DMS79 treated with DMSO at 0.1 percent for 48 hours (cell line): Measurements from ENCODE around the gene DOCK4.
"Not testable (repeated sequence)": the region's sequence is repeated elsewhere in the genome, so short reads cannot be mapped to it uniquely, and the experiment has no call there.

Experiments
- DNase-seq: peaks from one replicate; lab custom pipeline; 2025; lab: John Stamatoyannopoulos, UW

Gene DOCK4

DNA sequence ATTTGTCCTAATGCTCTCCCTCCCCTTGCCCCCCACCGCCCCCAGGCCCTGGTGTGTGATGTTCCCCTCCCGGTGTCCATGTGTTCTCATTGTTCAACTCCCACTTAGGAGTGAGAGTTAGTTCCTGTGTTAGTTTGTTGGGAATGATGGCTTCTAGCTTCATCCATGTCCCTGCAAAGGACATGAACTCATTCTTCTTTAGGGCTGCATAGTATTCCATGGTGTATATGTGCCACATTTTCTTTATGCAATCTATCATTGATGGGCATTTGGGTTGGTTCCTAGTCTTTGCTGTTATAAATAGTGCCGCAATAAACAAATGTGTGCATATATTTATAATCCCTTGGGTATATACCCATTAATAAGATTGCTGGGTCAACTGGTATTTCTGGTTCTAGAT lies 297.5 kb downstream of the DOCK4 start:
- DNase-seq: not testable (repeated sequence)

DNA sequence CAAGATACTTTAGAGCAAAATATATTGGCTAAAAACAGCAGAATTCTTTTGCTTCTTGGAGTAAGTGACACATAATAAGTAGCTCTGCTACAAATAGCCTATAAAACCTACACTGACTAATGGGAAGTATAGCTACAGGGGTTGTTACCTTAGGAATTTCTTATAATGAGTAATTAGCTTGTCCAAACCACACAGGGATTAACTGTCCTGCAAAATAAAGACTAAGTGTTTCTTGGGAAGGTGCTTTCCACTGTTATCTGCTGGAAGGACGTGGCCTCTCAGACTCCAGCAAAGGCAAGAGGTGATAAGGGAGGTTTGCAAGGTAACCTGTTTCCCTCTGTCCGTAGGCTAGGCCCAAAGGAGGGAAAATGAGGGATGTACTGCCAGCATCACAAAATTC lies 302.4 kb downstream of the DOCK4 start:
- DNase-seq: no peak

DNA sequence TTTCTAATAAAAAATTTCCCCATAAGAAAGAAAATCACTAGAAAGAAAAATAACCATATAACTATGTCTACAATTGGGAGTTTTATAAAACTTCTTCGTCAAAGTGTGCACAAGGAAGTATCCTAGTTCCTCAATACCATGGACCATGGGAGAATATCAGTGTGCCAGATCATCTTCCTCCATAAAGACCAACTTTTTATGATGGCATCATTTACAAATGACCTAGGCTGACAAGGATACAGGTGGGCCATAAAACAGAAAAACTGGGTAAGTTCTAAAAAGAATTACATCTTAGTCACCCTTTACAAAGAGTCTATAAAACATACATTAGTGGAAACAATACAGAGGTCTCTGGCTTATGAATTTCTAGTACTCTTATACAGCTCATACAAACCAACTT lies 303.2 kb downstream of the DOCK4 start:
- no peak for DNase-seq

DNA sequence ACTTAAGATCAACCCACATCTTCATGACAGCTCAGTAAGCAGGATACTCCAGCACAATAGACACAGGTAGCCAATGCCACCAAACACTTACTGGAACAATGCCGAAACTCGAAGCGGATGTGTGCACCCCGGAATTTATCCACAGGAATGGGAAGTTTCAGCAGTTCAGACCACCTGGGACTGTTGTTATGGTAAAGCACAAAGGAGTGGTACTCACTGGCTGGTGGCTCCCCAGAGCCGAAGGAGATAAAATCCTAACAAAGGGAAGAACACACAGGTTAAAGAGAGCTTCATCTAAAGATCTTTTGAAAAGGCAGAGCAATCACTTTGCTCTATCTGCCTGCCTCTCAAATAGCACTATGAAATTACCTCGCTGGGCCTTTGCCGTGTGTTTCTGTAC lies 305.9 kb downstream of the DOCK4 start:
- DNase-seq: no peak

DNA sequence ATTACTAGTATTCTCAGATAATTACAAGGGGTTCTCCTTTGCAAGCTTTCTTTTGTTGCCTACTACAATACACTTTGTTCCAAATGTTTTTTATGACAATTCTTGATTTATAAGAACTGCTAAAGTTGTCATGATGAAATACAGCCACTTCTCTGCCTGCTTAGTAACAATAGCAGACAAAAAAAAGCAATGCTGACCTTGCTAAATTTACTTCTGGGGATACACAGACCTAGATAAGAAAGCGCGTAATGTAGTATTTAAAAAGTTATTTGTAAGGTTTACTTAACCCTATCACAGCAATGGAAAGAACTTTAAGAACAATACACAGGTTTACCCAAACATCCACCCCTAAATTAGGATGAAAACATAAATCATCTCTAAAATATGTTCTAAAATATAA lies 311.1 kb downstream of the DOCK4 start:
- DNase-seq: no peak

DNA sequence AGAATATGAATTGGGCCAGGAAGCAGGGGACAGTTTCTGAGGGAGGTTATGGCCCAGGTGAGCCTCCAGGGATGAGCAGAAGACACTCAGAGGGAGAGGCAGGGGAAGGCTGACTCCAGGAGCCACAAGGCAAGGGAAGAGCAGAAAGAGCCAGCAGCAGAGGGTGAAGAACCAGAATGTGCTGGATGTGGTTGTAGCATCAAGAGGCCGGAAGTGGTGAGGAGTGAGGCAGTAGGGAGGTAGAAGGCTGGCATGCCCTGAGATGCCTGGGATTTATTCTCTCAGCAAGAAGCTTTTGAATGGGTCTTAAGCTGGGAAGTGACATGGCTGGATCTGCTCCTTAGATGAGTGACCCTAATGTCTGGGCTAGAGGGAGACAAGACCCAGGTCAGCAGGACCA lies 311.7 kb downstream of the DOCK4 start:
- DNase-seq: no peak

DNA sequence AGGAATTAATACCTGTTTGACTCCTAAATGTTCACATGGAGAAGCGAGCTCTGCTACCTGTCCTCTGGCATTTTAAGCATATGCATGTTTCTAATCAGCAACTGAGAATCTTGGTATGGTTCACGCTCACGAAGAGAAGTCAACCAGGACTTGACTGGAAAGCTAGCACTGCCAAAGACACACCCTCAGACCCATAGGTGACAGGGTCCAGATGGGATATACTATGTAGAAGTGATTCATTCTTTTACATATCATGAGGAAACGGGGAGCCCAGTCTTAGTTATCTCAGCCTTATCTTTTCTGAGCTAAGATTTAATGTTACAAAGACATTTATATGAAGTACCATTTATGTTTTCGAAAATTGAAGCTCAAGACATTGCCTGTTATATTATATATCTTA lies 313.0 kb downstream of the DOCK4 start:
- DNase-seq: no peak

DNA sequence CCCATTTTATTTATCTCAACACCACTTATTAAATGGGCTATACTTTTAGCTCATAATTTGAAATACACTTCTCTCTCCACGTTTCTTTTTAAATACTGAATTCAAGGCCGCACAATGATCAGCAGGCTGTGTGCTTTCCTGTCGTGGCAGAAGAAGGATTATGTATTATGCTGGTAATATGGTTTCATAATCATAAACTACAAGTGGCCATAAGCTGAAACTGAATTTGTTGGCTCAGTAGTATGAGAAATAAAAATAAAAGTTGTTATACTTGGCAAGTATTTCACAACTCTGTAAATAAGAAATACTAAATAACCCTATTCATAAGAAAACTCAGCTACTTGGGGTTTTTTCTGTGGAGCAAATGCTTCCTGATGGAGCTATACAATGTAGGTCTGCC lies 313.6 kb downstream of the DOCK4 start:
- no peak for DNase-seq

DNA sequence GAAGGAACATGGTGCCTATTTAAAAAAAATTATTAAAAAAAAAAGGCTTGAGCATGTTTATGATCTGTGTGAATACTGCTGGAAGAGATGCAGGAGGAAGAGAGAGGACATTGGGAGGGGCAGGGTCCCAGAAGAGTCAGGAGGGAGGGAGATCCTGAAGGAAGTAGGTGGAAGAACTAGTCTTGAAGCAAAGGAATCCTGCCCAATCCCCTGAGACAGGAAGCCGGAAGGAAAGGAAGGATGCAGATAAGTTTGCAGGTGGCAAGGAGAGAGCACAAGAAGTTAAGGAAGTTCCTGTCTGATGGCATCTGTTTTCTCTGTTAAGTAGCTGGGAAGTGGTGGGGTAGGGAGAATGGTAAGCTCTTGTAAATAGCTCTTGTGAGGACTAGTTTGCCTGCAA lies 318.5 kb downstream of the DOCK4 start:
- no peak for DNase-seq

DNA sequence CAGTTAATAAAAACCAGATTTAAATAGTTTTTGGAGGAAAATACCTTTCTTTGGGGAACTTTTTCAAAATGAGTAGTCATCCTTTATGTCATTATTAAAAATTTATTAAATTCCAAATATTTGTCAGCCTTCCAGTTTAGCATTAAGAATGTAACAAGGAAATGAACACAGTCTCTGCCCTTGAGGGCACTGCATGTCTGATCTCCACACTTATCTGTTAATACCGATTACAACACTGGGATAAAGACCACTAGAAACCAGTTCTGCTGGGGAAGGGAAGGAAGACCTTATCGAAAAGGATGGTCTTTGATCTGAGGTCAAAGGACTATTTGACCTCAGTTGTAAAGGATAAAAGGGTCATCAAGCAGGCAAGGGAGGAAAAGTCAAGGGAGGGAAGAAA lies 320.0 kb downstream of the DOCK4 start:
- no peak for DNase-seq

DNA sequence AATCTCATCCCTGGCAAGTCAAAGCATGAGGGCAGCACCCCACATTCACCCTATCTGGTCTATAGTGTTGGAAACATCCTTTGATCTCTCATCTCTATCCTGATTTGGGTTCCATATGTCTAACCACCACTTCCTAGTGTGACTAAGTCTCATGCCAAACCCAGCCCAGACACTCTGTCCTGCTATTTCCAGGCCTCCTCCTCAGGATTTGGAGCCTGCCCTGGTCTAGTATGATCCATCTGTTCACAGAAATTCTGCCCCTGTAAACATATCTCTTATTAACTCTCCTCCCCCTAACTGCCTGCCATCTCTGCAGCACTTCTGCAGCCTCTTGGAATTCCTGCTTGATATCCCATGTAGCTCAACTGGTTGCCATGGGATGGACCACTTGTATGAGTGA lies 323.0 kb downstream of the DOCK4 start:
- DNase-seq: no peak

DNA sequence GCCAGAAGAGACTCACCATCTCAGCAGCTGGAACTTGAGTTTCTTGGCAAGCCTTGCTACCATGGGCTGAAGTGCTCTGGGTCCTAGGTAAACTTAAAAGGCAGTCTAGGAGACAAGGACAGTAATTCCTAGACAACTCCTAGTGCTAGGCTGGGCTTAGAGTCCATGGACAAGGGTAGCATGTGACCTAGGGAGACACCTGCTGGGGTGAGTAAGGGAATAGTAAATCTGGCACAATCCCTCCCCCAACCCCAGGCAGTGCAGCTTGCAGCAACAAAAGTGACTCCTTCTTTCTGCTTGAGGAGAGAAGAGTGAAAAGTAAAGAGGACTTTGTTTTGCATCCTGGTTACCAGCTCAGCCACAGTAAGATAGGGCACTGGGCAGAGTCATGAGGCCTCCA lies 327.4 kb downstream of the DOCK4 start:
- DNase-seq: no peak

DNA sequence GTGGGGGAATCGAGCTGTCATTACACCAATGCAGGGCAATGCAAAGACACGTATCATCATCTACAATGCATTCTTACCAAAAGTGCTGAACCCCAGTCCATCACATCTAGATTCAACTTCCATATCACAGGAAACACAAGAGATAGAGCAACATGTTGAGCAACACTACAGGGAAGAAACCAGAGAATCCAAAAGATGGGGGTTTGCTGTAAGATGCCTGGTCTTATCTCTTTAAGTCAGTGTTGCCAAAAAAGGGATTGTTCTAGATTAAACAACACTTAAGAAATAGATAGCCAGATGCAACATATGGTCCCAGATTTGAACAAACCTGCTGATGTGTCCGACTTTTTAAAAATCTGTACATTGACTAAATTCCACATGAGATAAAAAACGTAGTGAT lies 328.3 kb downstream of the DOCK4 start:
- no peak for DNase-seq

DNA sequence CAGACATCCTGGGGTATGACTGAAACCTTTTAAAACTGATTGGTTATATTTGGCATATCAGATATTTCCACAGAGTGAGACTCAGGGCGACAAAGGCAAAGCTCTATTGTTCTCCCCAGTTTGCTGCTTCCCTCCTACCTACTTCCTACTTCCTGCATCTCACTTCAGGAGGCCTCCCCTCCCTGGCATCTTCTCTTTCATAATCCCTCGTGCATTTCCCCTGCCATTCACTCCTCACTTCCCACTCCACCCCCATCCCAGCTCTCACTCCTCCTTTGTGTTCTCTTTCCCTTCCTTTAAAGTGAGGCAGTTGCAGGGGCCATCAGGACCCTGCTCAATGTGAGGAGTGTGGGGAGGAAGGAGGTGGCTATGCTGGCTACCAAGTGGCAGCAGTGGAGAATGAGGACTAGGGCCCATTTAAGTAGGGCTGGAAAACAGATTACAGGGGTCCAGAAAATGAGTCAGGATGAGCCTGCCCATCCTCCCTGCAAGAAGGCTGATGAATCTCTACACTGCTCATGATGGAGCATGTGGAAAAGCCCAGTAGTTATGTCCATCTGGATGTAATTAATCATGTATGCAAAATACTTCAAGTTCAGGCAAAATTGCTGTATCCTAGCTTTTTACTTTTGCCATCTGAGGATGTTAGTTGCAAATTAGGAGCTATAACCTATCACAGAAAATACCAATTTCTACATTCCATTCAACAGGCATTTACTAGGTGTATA lies 332.1 kb downstream of the DOCK4 start:
- no peak for DNase-seq

DNA sequence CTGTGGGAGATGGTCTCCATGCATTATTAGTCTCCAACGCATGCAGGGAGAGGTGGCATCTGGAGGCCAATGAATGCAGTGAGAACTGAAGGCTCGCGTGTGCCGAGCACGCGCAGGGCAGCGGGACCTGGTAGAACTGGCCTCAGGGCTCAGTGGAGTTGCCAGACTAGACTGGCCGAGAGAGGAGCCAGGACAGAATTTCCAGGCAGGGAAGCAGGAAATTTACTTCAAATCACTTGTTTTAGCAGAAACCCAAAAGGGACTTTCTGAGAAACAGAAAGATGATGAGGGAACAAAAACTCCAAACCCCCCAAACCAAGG lies 332.9 kb downstream of the DOCK4 start:
- no peak for DNase-seq

DNA sequence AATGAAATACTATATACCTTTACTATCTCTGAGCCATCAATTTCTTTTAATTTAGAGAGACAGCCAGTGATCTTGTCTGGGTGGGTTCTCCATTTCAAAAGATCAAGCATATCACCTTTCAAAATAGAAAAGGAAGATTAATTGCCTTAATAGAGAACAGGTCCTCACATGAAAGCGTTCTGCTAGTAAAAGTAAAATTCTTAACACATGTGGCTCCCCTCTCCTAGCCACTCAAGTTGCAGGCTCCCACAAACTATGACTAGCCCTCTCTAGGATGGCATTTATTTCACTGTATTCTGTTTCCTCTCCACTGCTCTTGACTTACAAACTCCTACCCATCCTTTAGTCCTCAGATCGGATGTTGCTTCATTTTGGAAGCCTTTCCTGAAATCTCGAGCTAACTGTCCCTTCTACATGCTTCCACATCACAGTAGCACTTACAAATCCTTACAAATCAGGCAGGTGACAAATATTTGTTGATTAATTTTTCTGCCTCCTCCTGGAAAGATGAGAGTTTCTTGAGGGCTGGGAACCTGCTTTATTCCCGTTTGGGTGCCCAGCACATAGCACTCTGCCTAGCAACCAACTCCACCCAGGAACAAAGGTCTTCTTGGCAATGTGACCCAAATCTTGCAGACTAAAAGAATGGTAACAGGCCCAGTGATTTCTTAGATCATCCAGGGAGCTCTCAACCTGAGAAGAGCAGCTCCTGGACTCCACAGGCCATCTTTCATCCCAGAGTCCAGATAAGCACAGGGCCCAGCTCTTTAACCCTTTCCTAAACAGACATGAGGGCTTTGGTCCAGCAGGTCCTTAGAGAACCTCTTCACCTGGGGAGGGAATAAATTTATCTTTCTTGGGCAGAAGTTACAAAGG lies 333.5 kb downstream of the DOCK4 start:
- DNase-seq: peak; percentile 9

DNA sequence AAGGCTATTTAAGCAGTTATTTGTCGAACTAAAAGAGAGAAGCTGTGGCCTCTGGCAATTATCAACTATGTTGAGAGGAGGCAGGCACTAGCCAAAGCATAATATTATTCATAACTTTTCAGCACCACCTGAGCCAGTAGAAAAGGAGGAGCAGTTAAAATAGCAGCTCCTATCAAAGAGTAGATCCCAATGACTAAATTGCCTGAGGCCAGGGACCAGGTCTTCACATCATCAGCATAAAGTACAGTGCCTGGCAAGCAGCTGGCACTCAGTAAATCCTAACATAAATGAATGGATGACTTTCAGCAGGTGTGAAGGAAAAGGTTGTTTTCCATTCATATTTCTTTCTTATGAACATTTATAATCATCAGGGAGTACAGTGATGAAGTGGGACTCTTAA lies 334.9 kb downstream of the DOCK4 start:
- peak; percentile 33 for DNase-seq

DNA sequence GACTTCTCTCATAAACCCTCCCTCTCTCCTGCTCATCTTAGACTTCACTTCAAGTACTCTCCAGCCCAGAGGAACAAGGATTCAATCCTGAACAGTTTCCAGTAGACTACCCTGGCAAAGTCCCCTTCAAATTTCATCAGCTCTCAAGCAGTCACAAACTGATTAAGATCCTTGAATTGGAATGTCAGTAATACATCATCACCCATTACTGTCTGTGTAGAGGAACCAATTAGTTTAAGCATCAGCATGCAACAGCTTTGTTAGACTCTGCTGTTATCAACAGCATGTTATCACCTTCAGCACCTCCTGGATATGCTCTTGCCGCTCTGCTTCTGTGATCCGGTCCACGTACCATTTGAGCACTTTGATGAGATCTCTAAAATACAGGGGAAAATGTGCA lies 336.9 kb downstream of the DOCK4 start:
- DNase-seq: peak; percentile 9

DNA sequence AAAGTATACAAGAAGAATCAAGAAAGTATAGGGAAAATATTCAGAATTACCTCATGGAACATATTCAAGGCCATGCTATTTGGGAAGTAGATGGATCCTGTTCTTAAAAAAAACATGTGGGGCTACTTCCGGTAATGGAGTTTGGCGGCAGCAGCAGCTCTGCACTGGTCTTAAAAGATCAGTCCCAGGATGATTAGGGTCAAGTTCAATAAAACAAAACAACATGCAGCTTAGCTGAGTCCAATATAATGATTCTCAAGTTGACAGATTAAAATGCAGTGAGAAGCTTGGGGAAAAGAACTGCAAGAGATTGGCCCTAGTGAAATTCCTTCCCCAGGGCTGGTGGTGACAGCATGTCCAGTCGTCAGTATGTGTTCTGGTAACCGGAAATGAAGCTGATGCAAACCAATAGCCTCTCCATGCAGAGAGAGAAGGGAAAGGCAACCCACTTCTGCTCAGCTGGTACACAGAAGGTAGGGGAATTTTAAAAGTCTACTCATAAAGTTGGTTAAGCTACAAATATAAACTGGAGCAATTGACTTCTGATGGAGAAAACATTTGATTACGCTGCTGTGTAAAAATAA lies 338.8 kb downstream of the DOCK4 start:
- no peak for DNase-seq

DNA sequence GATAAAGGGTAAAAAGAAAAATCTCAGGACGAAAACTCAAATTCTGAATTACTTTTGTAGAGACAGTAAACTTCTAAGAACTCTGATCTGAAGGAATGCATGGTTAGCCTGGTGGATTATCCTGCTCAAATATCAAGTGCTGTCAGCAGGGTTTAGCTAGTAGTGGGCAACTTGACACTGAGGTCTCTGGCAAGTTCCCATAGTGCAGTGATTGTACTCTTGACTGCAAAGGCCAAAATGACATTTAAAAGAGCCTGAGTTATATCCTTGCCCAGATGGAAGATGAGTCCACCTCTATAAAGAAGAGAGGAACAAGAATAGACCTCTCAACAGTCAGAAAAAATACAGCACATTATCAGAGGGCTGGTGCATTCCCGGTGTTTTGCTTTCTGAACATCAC lies 339.4 kb downstream of the DOCK4 start:
- no peak for DNase-seq

DNA sequence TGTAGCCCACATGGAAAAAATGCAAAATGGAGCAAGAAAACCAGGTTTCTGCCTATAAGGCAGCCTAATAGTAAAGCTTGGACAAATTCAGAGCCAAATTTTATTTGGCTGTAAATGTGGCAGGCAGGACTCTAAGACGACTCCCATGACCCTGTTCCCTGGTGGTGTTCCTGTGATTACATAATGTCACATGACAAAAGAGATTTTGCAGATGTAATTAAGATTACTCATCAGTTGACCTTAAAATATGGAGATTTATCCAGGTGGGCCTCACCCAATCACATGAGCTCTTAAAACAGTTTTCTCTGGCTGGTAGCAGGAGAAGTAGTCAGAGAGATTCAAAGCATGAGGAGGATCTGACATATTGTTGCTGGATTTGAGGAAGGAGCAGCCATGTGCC lies 340.8 kb downstream of the DOCK4 start:
- DNase-seq: no peak

DNA sequence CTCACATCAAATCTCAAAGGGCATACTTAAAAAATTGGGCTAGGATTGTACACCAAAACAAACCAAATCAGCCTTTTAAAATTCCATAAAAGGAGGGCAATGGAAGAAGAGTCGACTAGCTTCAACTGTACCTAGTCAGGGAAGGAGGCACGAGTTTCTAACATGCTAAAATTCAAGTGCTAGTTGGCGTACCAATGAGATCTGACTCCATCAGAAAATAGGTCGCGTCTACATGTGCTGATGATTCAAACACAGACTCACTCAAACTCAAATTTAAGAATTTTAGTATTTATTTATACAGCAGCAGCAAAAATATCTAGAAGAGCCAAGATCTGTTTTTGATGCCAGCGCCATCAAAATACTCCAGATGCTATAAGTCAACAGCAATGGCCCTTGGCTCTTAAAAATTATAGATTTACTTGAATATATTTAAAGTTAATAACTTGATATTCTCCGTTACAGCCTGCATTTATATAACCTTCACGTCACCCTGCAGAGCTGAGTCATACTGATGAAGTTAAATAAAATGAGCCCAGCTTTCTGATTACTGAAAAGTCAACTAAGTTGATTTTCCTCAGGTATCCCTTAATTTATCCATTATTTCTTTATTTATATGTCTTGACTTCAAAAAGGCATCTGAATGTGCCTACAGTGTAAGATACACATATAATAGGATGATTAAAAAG lies 341.8 kb downstream of the DOCK4 start:
- DNase-seq: no peak

DNA sequence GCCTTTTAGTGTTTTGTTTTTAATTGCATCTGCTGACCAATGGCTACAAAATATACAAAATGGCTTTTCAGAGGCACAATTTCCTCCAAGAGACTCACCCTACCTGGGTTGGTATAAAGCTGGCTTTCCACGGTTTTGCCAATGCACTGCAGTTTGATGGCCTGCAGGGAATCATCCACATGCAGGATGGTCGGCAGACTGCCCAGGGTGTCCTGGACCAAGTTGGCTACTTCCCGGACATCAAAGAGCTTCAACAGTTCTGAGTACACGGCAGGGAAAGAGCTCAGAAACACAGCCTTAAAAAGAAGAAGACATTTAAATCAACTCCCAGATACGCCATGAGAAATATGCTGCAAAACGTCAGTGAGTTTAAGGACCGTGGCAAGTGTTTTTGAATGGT lies 342.9 kb downstream of the DOCK4 start:
- DNase-seq: no peak
